Right lobe of liver (tissue), 6 donors: ENCODE measurements around the gene ATG101. TPM values are rescaled to one million over a fixed set of nuclear protein-coding genes. Genes with fewer than 3 reads are reported as not detected.

Source experiments
- ATAC-seq, 4 donors: fragments of 200-7000 bp; cut with Tn5 transposase; one replicate each; pipeline ENCODE4 v1.9.1; 2020; ENCODE audit warnings: mild to moderate bottlenecking in 4 of 4, moderate library complexity in 4 of 4
- DNase-seq, 3 donors: peaks; one replicate each; pipeline ENCODE4 v3.0.0-alpha.2; 2020
- H3K27ac ChIP-seq, 3 donors: fragments of 200-600 bp; one replicate each; pipeline ENCODE4 v1.8.0; 2022
- H3K27me3 ChIP-seq, 2 donors: fragments of 200-600 bp; one replicate each; pipeline ENCODE4 v1.8.0; 2022
- H3K36me3 ChIP-seq, 4 donors: fragments of 200-600 bp; sonication (generic) in 1 of 4; one replicate each; pipeline versions ENCODE4 v1.5.1 to v1.8.0; 2017 to 2022; ENCODE audit warnings: control low read depth in 1 of 4
- H3K4me1 ChIP-seq, 4 donors: fragments of 200-600 bp; sonication (generic) in 1 of 4; one replicate each; pipeline versions ENCODE4 v1.5.1 to v1.8.0; 2017 to 2022; ENCODE audit warnings: control low read depth in 1 of 4
- H3K4me3 ChIP-seq, 3 donors: fragments of 200-600 bp; one replicate each; pipeline ENCODE4 v1.8.0; 2022
- H3K9me3 ChIP-seq, 4 donors: fragments of 200-600 bp; sonication (generic) in 1 of 4; one replicate each; pipeline versions ENCODE4 v1.5.1 to v1.8.0; 2017 to 2022; ENCODE audit warnings: control low read depth in 1 of 4
- CTCF ChIP-seq, 4 donors: fragments of 200-600 bp in 3 of 4; fragments of 450-650 bp in 1 of 4; IDR thresholded peaks; one replicate each; pipeline versions ENCODE4 v1.5.1 to v1.8.0; 2016 to 2022; ENCODE audit warnings: antibody characterized with exemption in 4 of 4, mild to moderate bottlenecking in 2 of 4
- POLR2A ChIP-seq: fragments of 450-650 bp; IDR thresholded peaks from one replicate; pipeline ENCODE4 v1.6.1; 2017; ENCODE audit warnings: antibody characterized with exemption, mild to moderate bottlenecking
- WGBS: methylation state at CpG from one replicate; pipeline ENCODE4 v1.1.6; 2018; ENCODE audit warnings: low coverage, low lambda C conversion rate; ENCODE audit not compliant: insufficient coverage; ENCODE audit errors: missing lambda C conversion rate; 5-methylcytosine and 5-hydroxymethylcytosine counted together
- intact Hi-C, 2 donors: fragments of 100-400 bp; cut with DNase I; formaldehyde crosslinking; loops; one replicate each; pipeline versions ENCODE4 v1.11.2 to v1.14.1; 2022
- total RNA-seq, 6 experiments: library from RNA; depleted of rRNA in 2 of 6; stranded (reverse); fragments of >200 nt in 2 of 6; fragmentation: NEBNext Ultra II Directional in 3 of 6; extraction: Animal tissue kit (Norgen Biotek cat#: 25700) in 3 of 6; gene quantifications; one replicate each; pipeline versions ENCODE4 v1.1.0 to v1.2.4, GENCODE V29; 2016 to 2023
- donor health status: DM: no; HTN: yes; CAD: no.
- donor health status: DM: no; HTN: no; CAD: no.
- donor health status: DM: no; HTN: no; CAD: no.
- donor health status: DM: no; HTN: yes; CAD: no.
- donor health status: DM: no; HTN: yes; CAD: no.

ATG101 gene
- total RNA-seq, 6 experiments from 2014 or later = 17.4 to 29.7 (median 21.0) TPM

GRCh38 chr12:52027085-52027843 lies 42.5 kb upstream of the ATG101 start:
- Histone ChIP-seq H3K4me1 (peaks cover 0 to 25% (median 0%) of the 10 kb centered on the region in 4 donors), H3K36me3 (no peaks in the 10 kb centered on the region), H3K27ac (no peak overlapping the region), H3K9me3 (no peaks in the 10 kb centered on the region), H3K4me3 (no peak overlapping the region), H3K27me3 (no peaks in the 10 kb centered on the region)
- TF ChIP-seq CTCF (IDR thresholded peaks at IDR 0.05) = no peak
- TF ChIP-seq POLR2A = no peak
- no peak for ATAC-seq
- intact Hi-C loops = loop anchor here (5.0 kb wide), 2 partner anchors 50 to 55 kb away; partner anchors contain the start of gene SMIM41 (in 1 of the 2)
- WGBS = no CpG with 5 or more reads among the region's 12 CpGs
- DNase-seq = no peak

GRCh38 chr12:52029685-52030084 lies 40.1 kb upstream of the ATG101 start:
- 66% methylated on average over 4 of the region's 4 CpGs for WGBS
- DNase-seq (no peak), ATAC-seq (no peak)
- Histone ChIP-seq H3K4me3 (no peak overlapping the region), H3K9me3 (no peaks in the 10 kb centered on the region), H3K36me3 (no peaks in the 10 kb centered on the region), H3K4me1 (peaks cover 0 to 21% (median 0%) of the 10 kb centered on the region in 4 donors), H3K27me3 (no peaks in the 10 kb centered on the region), H3K27ac (no peak overlapping the region)
- TF ChIP-seq CTCF (IDR thresholded peaks at IDR 0.05) (no peak), POLR2A (no peak)
- intact Hi-C loops = loop anchor here (5.0 kb wide), 2 partner anchors 48 to 53 kb away; partner anchors contain the start of gene SMIM41 (in 1 of the 2)

- peak; percentile 54 to 67 (median 60) for ATAC-seq
- 3% methylated on average over 5 of the region's 5 CpGs for WGBS
- TF ChIP-seq POLR2A (no peak), CTCF (IDR thresholded peaks at IDR 0.05) (no peak)
- Histone ChIP-seq H3K9me3 (no peaks in the 10 kb centered on the region), H3K4me3 (peak overlapping the region in 2 of 3 donors; percentile 19 to 42), H3K4me1 (peaks cover 0 to 17% (median 0%) of the 10 kb centered on the region in 4 donors), H3K36me3 (no peaks in the 10 kb centered on the region), H3K27ac (peak overlapping the region; percentile 40 to 94 (median 85)), H3K27me3 (no peaks in the 10 kb centered on the region)
- intact Hi-C loops = no loop called here
- DNase-seq = peak in 2 of 3 donors; percentile 57 to 86
These were observed 37.4 kb upstream of the ATG101 start for GRCh38 chr12:52032446-52032803.

- intact Hi-C loops = no loop called here
- Histone ChIP-seq H3K4me3 (peak overlapping the region; percentile 2 to 42 (median 31)), H3K36me3 (no peaks in the 10 kb centered on the region), H3K9me3 (no peaks in the 10 kb centered on the region), H3K27ac (peak overlapping the region; percentile 69 to 94 (median 85)), H3K27me3 (no peaks in the 10 kb centered on the region), H3K4me1 (peaks cover 0 to 17% (median 0%) of the 10 kb centered on the region in 4 donors)
- DNase-seq (peak; percentile 99), ATAC-seq (peak; percentile 91 to 96 (median 94))
- WGBS = 1% methylated on average over 34 of the region's 48 CpGs
- TF ChIP-seq POLR2A (peak; percentile 77), CTCF (IDR thresholded peaks at IDR 0.05) (no peak)
These were observed 36.9 kb upstream of the ATG101 start for GRCh38 chr12:52032804-52033445.
